GM21717 (cell line): Measurements from ENCODE around the gene SFMBT2.
"Not testable (repeated sequence)": the region's sequence is repeated elsewhere in the genome, so short reads cannot be mapped to it uniquely, and the experiment has no call there.

ENCODE experiments used
- ATAC-seq: cut with Tn5 transposase; IDR thresholded peaks from one replicate; pipeline ENCODE4 v1.9.1; 2021; ENCODE audit warnings: mild to moderate bottlenecking, moderate library complexity; ENCODE audit not compliant: unreplicated experiment

Gene SFMBT2

DNA sequence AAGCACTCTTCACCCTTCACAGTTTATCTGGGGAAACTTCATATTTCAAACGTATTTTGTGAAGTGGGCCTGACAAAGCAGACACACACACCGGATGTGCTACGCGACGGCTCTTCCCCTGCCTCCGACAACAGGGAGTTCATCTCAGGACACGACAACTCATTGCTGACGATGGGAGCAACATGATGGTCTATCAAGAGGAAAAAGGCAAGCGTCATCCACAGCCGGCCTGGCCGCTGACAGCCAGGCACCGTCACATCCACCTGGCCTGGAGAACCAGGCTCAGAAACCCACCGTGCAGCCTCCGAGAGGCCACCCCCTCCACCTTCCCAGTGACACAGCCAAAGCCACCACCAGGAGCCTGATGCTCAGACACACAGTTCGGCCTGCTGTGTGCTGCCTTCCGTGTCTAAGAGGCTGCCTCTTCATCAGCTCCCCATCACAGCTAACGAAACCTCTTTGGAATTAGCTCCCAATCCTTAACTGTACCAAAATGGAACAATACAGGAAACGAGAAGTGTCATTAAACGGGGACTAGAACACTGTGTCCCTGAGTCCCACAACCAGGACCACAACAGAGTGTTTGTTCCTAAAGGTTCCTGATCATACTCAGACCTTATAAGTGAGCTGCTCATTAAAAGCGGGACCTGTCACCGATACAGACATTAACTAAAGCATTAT, 76.7 kb downstream of the SFMBT2 start:
- ATAC-seq: no peak

- ATAC-seq: no peak
Measured at GRCh38 chr10:7329219-7329618, 81.6 kb downstream of the SFMBT2 start.

DNA sequence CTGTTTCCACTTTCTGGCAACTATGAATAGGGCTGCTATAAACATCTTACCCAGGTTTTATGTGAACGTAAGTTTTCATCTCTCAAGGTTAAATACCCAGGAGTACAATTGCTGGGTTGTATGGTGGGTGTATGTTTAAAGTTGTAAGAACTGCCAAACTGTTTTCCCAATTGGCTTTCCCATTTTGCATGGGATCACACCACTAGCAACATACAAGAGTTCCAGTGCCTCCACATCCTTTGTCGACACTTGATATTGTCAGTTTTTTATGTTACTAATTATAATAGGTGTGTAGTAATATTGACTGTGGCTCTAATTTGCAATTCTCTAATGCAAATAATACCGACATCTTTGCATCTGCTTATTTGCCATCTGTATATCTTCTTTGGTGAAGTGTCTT, 82.9 kb downstream of the SFMBT2 start:
- ATAC-seq: no peak

DNA sequence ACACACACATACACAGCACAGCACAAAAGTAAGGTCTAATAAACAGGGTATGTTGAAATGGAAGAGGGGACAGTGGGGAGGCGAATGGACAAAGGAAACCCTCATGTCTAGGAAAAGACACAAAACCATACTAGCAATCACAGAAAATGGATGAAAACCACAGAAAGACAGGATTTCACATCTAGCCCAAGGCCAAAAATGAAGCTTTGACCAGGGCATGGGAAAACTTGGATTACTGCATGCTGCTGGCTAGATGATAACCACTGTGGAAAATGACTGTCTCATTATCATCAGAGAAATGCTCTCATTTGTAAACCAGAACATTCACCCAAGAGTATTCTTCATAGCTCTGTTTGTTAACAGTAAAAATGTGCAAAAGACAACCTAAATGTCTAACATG, 88.2 kb downstream of the SFMBT2 start:
- ATAC-seq: no peak

DNA sequence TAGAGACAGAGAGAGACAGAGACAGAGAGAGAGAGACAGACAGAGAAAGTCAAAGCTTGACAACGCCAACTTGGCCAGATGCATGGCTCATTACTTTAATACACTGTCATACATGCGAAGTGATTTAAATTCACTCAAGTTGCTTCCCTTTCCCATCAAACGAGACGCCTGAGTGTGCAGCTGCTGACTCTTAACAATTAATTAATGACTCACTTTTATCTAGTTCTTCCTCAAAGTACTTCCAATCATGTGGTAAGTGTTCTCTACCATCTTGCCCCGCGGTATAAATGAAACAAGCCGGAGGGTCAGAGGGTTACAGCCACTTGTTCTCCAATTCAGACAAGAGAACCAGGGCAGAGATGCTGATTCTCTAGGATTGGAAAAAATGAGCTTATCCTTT, 90.8 kb downstream of the SFMBT2 start:
- ATAC-seq: no peak

DNA sequence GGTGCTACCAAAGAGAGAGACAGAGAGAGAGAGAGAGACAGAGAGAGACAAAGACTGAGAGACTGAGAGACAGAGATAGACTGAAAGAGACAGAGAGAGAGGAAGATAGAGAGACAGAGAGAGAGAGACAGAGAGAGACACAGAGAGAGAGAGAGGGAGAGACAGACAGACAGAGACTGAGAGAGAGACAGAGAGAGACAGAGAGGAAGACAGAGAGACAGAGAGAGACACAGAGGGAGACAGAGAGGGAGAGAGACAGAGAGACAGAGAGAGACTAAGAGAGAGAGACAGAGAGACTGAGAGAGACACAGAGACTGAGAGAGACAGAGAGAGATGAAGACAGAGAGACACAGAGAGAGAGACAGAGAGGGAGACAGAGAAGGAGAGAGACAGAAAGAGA, 91.2 kb downstream of the SFMBT2 start:
- no peak for ATAC-seq

GRCh38 chr10:7318836-7319235, 92.0 kb downstream of the SFMBT2 start:
- ATAC-seq: no peak

DNA sequence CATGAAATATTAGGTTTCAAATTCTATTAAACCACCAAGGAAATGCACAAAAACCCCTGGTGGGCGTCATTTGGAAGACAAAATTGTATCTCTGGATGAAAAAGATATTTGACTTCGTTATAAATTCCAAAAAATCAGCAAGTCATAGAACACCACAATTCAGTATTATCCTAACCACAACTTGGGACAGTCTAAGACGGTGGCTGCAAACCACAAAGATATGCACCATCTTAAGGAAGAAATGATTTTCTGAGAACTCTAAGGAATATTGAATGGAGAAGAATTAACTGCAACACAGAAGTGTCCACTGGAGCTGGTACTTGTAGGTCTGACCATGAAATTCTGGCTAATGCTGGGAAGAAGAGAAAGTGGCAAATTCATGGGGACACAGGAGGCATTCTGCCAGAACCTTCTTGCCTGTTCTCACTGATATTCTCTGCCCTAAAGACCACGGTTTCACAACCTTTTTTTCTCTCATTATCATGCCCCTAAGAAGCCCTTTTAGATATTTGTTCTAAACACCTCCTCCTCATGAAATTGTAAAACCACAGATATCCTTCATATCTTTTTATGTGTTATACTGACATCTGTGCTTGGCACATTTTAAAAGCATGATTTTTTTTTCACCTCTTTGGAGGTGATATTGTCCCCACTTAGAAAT, 92.9 kb downstream of the SFMBT2 start:
- ATAC-seq: no peak

DNA sequence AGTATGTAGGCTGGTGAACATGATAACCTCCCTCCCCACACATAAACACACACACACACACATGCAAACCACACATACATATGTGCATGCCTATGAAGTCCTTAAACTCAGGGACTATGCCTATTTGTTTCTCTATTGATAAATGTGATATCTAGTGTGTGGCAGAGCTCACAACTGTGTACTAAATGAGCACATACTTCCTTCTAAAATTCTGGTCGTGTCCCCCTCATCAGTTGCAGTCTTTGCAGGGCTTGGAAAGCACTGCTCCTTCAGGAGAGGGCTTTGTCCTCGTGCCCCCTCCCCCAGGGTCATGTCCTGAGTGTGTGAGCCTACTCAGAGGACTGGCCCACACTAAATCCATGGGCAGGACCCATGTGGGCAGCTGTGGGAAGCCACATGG, 94.0 kb downstream of the SFMBT2 start:
- ATAC-seq: no peak

DNA sequence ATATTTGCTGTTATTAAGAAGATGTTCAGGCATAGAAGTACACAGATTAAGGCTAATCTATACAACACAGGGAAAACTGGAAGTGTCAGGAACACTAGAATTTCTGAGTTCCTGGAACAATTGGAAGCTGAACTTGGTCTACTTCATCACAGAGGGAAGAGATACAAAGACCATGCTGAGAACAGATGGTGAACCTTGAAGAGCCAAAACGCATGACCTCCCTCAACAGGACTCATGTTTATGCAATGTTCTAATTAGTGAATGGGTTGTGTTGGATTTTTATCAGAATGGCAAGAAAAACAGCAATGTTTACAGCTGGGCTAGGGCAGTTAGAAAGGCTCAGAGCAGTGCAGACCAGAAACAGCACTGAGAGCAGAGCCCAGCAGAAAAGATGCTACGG, 94.9 kb downstream of the SFMBT2 start:
- no peak for ATAC-seq

DNA sequence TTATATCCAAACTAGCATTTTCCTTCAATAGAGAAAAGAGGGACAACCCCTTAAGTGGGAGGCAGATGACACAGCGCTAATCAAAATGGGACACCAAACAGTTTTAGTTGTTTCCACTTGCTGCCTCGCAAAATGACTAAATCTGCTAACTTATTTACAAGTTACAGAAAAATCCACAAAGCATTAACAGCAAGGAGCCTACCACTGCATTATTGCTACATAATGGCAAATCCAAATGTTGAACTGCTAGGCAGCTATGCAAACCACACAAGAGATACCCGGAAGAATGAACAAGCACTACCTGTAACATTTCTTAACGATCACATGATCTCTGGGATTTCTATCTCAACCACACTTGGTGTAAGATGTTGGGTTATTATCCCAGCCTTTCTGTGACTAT, 96.7 kb downstream of the SFMBT2 start:
- no peak for ATAC-seq

- no peak for ATAC-seq
Measured at GRCh38 chr10:7312488-7312857, 98.4 kb downstream of the SFMBT2 start.

GRCh38 chr10:7311850-7312487, 98.9 kb downstream of the SFMBT2 start:
- ATAC-seq: not testable (repeated sequence)

DNA sequence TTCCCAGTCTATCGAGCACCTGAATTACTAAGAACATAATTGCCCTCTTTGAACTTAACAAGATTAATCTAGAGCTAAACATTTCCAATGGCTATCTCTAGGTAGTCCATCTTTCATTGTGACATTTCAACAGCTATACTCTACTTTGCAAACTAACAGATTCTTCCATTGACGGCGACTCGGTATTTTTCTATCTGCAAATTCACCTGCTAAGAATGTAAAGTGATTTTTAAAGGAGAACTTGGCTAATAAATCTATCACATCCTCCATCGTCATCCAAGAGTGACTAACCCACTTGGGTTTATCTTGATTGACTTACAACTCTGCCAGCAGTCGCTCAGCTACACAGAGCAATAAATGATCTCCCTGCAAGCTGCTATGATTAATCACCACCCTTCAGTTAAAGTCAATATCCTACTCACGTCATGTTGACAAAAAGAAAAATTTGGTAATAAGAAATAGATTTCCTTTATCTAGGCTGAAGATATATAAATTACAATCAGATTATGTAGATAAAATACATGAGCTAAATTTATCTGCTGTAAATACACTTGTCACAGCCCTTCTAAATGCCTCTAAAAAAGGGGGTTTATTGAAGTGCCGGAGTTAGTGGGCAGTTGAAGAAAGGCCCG, 99.5 kb downstream of the SFMBT2 start:
- no peak for ATAC-seq

DNA sequence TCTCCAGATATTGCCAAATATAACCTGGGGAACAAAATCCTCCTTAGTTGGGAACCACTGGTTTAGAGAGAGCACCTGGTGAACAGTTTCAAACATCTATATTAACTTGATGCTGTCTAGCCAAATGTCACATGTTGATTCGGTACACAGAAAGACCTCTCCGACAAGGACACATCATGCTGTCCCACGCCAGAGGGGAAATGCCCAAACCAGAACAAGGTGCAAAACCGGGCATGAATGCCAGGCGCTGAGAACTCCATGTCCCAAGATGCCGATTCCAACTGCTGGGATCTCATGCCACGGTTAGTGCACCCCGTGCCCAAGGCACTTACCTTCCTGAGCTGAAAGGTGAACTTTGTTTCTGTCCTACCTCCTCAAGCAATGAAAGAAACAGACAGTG, 100.8 kb downstream of the SFMBT2 start:
- ATAC-seq: no peak

DNA sequence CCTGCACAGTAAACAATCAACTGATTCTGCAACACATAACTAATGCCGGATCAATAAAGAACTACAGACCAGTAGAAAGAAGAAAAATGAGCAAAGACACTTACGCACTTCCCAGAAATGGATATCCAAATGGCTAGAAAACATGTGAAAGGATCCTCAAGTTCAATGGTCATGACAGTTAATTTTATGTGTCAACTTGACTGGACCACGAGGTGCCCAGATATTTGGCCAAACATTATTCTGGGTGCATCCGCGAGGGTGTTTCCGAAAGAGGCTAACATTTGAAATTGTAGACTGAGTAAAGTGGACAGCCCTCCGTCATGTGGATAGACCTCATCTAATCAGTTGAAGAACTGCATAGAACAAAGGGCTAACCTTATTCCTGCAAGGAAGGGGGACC, 102.0 kb downstream of the SFMBT2 start:
- no peak for ATAC-seq

DNA sequence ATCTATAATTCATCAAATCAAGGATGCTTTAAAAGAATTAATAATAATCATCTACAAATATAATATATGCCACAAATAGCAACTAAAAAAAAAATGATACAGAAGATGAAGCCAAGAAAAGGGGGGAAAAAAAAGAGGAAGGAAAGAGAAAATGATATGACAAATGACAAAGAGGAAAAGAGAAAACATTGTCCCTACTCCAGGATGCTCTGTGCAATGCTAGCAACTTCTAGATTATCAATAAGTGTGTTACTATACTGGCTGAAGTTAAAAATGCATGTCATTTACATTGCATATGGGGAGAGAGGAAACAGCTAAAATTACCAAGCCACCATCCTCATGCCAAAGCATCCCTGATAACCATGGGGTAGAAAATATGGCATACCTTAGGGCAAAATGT, 104.2 kb downstream of the SFMBT2 start:
- ATAC-seq: no peak

GRCh38 chr10:7306147-7306546, 104.7 kb downstream of the SFMBT2 start:
- no peak for ATAC-seq

DNA sequence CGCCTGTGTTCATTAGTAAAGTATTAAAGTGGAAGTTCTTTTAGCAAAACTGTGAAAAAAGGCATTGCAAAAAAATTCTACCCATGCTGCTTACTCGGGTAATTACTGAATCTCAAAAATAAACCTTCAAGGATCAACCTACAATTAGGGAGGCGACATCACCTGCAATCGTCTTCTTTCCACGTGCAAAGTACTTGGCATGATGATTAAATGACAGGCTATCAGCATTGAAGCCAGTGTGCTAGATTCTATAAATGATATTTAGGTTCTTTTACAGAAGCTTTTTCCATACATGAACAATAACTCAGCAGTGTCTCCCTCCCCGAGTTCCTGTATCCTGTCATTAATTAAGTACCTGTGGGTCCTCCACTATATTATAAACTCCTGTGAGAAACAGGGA, 105.8 kb downstream of the SFMBT2 start:
- ATAC-seq: no peak

GRCh38 chr10:7304110-7304509, 106.7 kb downstream of the SFMBT2 start:
- ATAC-seq: no peak

DNA sequence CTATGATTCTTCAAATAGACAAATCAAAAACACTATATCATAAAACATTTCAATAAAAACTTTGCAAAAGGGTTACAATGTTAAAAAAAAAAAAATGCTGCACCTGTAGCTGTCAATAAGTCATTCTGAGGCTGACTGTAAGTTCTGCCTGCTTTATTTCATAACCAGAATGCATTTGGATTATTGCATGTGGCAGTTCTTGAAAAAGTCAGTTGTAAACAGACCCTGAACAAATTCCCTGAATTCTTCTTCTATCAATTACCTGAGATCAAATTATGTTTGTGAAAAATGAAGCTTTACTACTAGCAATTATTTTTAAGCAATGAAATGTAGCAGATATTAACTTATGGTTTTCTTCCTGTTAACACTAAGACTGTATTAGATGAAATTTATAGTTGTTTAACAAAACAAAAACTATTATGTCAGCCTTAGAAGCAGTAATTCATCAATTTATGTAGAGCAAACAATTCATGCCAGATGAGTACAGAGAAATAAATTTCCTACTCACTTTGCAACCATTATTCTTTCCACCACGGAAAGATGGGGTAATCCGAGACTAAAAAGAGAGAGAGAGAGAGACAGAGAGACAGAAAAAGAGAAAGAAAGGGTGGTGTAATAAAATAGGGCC, 107.8 kb downstream of the SFMBT2 start:
- ATAC-seq: no peak
